ENCODE results near the gene RMDN2.
"Not testable (repeated sequence)": the region's sequence is repeated elsewhere in the genome, so short reads cannot be mapped to it uniquely, and the experiment has no call there.

The RMDN2 gene

GRCh38 chr2:37916512-37917082 lies 8.5 kb upstream of the RMDN2 start:
- Histone ChIP-seq H3K9ac (ENCODE audit: low read length in 2 of 2) (peak overlapping the region in 1 of 2 donors; percentile 37), H3K9me3 (ENCODE audit: control insufficient read depth in 2 of 2, low read length in 2 of 2) (no peaks in the 10 kb centered on the region), H3K4me3 (ENCODE audit: low read length in 2 of 2) (peak overlapping the region; percentile 45 to 47), H3K4me1 (ENCODE audit: control insufficient read depth, insufficient read depth, low read length) (peaks cover 12% of the 10 kb centered on the region), H3K27me3 (ENCODE audit: control insufficient read depth in 1 of 2, insufficient read depth in 2 of 2, low read length in 2 of 2) (no peaks in the 10 kb centered on the region), H3K36me3 (ENCODE audit: control insufficient read depth in 2 of 2, insufficient read depth in 2 of 2, low read length in 2 of 2) (no peaks in the 10 kb centered on the region), H3K27ac (ENCODE audit: low read length) (peak overlapping the region; percentile 69)

DNA sequence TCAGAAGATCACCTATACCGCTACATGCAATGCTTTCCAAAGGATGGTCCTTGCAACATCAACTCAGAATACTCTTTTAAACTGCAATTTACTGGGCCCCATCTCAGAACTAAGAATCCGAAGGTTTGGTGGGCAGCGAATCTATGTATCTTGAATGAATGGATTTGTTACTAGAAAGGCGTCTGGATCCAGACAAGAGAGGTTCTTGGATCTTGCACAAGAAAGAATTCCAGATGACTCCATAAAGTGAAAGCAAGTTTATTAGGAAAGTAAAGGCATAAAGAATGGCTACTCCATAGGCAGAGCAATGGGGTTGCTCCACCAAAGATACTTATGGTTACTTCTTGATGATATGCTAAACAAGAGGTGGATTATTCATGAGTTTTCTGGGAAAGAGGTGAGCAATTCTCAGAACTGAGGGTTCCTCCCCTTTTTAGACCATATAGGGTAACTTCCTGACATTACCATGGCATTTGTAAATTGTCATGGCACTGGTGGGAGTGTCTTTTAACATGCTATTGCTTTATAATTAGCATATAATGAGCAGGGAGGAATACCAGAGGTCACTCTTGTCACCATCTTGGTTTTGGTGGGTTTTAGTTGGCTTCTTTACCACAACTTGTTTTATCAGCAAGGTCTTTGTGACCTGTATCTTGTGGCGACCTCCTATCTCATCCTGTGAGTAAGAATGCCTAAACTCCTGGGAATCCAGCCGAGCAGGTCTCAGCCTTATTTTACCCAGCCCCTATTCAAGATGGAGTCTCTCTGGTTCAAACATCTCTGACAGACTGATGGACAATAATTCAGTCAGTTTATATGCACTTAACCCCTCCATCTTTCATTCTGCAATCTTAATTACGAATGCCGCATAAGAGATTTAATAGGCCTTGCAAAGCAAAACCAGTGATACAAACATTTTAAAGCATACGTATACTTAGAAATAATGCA lies 7.5 kb upstream of the RMDN2 start:
- Histone ChIP-seq H3K27ac (ENCODE audit: low read length) (peak overlapping the region; percentile 69), H3K4me3 (ENCODE audit: low read length in 2 of 2) (peak overlapping the region; percentile 45 to 47), H3K4me1 (ENCODE audit: control insufficient read depth, insufficient read depth, low read length) (peaks cover 12% of the 10 kb centered on the region), H3K27me3 (ENCODE audit: control insufficient read depth in 1 of 2, insufficient read depth in 2 of 2, low read length in 2 of 2) (no peaks in the 10 kb centered on the region), H3K9ac (ENCODE audit: low read length in 2 of 2) (peak overlapping the region in 1 of 2 donors; percentile 49), H3K36me3 (ENCODE audit: control insufficient read depth in 2 of 2, insufficient read depth in 2 of 2, low read length in 2 of 2) (no peaks in the 10 kb centered on the region), H3K9me3 (ENCODE audit: control insufficient read depth in 2 of 2, low read length in 2 of 2) (no peaks in the 10 kb centered on the region)

GRCh38 chr2:37918742-37919186 lies 6.3 kb upstream of the RMDN2 start:
- Histone ChIP-seq H3K36me3 (ENCODE audit: control insufficient read depth in 2 of 2, insufficient read depth in 2 of 2, low read length in 2 of 2) (no peaks in the 10 kb centered on the region), H3K9ac (ENCODE audit: low read length in 2 of 2) (no peak overlapping the region), H3K4me1 (ENCODE audit: control insufficient read depth, insufficient read depth, low read length) (peaks cover 12% of the 10 kb centered on the region), H3K27me3 (ENCODE audit: control insufficient read depth in 1 of 2, insufficient read depth in 2 of 2, low read length in 2 of 2) (no peaks in the 10 kb centered on the region), H3K4me3 (ENCODE audit: low read length in 2 of 2) (no peak overlapping the region), H3K27ac (ENCODE audit: low read length) (no peak overlapping the region), H3K9me3 (ENCODE audit: control insufficient read depth in 2 of 2, low read length in 2 of 2) (no peaks in the 10 kb centered on the region)

DNA sequence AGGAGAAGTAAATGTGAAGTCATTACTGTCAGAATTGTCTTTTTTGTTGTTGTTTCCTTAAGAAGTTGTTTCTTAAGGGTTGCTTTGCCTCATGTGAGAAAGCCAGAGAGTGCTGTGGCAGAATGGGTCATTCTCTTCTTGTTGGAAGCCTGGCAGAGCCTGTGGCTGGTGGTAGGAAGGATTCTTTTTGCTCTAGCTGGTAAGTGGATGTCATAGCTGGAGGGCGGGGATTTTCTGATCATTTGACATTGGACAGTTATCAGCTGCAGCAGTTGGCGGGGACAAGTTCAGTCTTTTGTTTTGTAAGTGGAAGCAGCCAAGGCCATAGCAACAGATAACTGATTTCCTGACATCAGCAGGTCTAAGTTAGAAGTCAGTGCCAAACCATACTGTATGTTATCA lies 5.5 kb upstream of the RMDN2 start:
- H3K9ac ChIP-seq (ENCODE audit: low read length in 2 of 2), result no peak overlapping the region
- no peak overlapping the region for H3K4me3 ChIP-seq (ENCODE audit: low read length in 2 of 2)
- H3K9me3 ChIP-seq (ENCODE audit: control insufficient read depth in 2 of 2, low read length in 2 of 2), result no peaks in the 10 kb centered on the region
- H3K4me1 ChIP-seq (ENCODE audit: control insufficient read depth, insufficient read depth, low read length), result peaks cover 12% of the 10 kb centered on the region
- H3K27me3 ChIP-seq (ENCODE audit: control insufficient read depth in 1 of 2, insufficient read depth in 2 of 2, low read length in 2 of 2), result no peaks in the 10 kb centered on the region
- no peaks in the 10 kb centered on the region for H3K36me3 ChIP-seq (ENCODE audit: control insufficient read depth in 2 of 2, insufficient read depth in 2 of 2, low read length in 2 of 2)
- H3K27ac ChIP-seq (ENCODE audit: low read length), result peak overlapping the region; percentile 25

GRCh38 chr2:37920570-37920969 lies 4.5 kb upstream of the RMDN2 start:
- Histone ChIP-seq H3K27me3 (ENCODE audit: control insufficient read depth in 1 of 2, insufficient read depth in 2 of 2, low read length in 2 of 2) (no peaks in the 10 kb centered on the region), H3K9ac (ENCODE audit: low read length in 2 of 2) (no peak overlapping the region), H3K36me3 (ENCODE audit: control insufficient read depth in 2 of 2, insufficient read depth in 2 of 2, low read length in 2 of 2) (no peaks in the 10 kb centered on the region), H3K4me1 (ENCODE audit: control insufficient read depth, insufficient read depth, low read length) (peaks cover 12% of the 10 kb centered on the region), H3K4me3 (ENCODE audit: low read length in 2 of 2) (no peak overlapping the region), H3K9me3 (ENCODE audit: control insufficient read depth in 2 of 2, low read length in 2 of 2) (no peaks in the 10 kb centered on the region), H3K27ac (ENCODE audit: low read length) (no peak overlapping the region)

GRCh38 chr2:37921781-37922180 lies 3.3 kb upstream of the RMDN2 start:
- Histone ChIP-seq H3K36me3 (ENCODE audit: control insufficient read depth in 2 of 2, insufficient read depth in 2 of 2, low read length in 2 of 2) (no peaks in the 10 kb centered on the region), H3K27me3 (ENCODE audit: control insufficient read depth in 1 of 2, insufficient read depth in 2 of 2, low read length in 2 of 2) (no peaks in the 10 kb centered on the region), H3K9ac (ENCODE audit: low read length in 2 of 2) (no peak overlapping the region), H3K4me1 (ENCODE audit: control insufficient read depth, insufficient read depth, low read length) (peaks cover 9% of the 10 kb centered on the region), H3K9me3 (ENCODE audit: control insufficient read depth in 2 of 2, low read length in 2 of 2) (no peaks in the 10 kb centered on the region), H3K4me3 (ENCODE audit: low read length in 2 of 2) (no peak overlapping the region), H3K27ac (ENCODE audit: low read length) (no peak overlapping the region)

- no peak overlapping the region for H3K27ac ChIP-seq (ENCODE audit: low read length)
- H3K9me3 ChIP-seq (ENCODE audit: control insufficient read depth in 2 of 2, low read length in 2 of 2), result no peaks in the 10 kb centered on the region
- H3K27me3 ChIP-seq (ENCODE audit: control insufficient read depth in 1 of 2, insufficient read depth in 2 of 2, low read length in 2 of 2), result no peaks in the 10 kb centered on the region
- H3K4me3 ChIP-seq (ENCODE audit: low read length in 2 of 2), result no peak overlapping the region
- H3K4me1 ChIP-seq (ENCODE audit: control insufficient read depth, insufficient read depth, low read length), result no peaks in the 10 kb centered on the region
- H3K36me3 ChIP-seq (ENCODE audit: control insufficient read depth in 2 of 2, insufficient read depth in 2 of 2, low read length in 2 of 2), result no peaks in the 10 kb centered on the region
- H3K9ac ChIP-seq (ENCODE audit: low read length in 2 of 2), result no peak overlapping the region
Measured at GRCh38 chr2:37923308-37924055, 1.6 kb upstream of the RMDN2 start.

DNA sequence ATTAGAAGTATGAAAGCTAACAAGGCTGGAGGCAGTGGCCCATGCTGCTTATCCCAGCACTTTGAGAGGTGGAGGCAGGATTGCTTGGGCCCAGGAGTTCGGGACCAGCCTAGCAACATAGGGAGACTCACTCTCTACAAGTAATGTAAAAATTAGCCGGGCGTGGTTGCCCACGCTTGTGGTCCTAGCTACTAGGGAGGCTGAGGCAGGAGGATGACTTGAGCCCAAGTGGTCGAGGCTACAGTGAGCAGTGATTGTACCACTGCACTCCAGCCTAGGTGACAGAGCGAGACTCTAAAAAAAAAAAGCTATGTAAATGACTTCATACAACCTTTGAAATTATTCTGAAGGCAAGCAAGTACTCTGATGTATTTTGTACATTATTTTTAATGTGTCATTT lies 1.5 kb downstream of the RMDN2 start:
- Histone ChIP-seq H3K4me1 (ENCODE audit: control insufficient read depth, insufficient read depth, low read length) (no peaks in the 10 kb centered on the region), H3K27me3 (ENCODE audit: control insufficient read depth in 1 of 2, insufficient read depth in 2 of 2, low read length in 2 of 2) (no peaks in the 10 kb centered on the region), H3K36me3 (ENCODE audit: control insufficient read depth in 2 of 2, insufficient read depth in 2 of 2, low read length in 2 of 2) (no peaks in the 10 kb centered on the region), H3K9me3 (ENCODE audit: control insufficient read depth in 2 of 2, low read length in 2 of 2) (no peaks in the 10 kb centered on the region), H3K9ac (ENCODE audit: low read length in 2 of 2) (no peak overlapping the region), H3K4me3 (ENCODE audit: low read length in 2 of 2) (no peak overlapping the region), H3K27ac (ENCODE audit: low read length) (peak overlapping the region; percentile 4)

GRCh38 chr2:37928377-37928776 lies 3.3 kb downstream of the RMDN2 start:
- no peak overlapping the region for H3K27ac ChIP-seq (ENCODE audit: low read length)
- no peaks in the 10 kb centered on the region for H3K4me1 ChIP-seq (ENCODE audit: control insufficient read depth, insufficient read depth, low read length)
- H3K27me3 ChIP-seq (ENCODE audit: control insufficient read depth in 1 of 2, insufficient read depth in 2 of 2, low read length in 2 of 2), result no peaks in the 10 kb centered on the region
- H3K36me3 ChIP-seq (ENCODE audit: control insufficient read depth in 2 of 2, insufficient read depth in 2 of 2, low read length in 2 of 2), result no peaks in the 10 kb centered on the region
- no peak overlapping the region for H3K4me3 ChIP-seq (ENCODE audit: low read length in 2 of 2)
- H3K9me3 ChIP-seq (ENCODE audit: control insufficient read depth in 2 of 2, low read length in 2 of 2), result no peaks in the 10 kb centered on the region
- no peak overlapping the region for H3K9ac ChIP-seq (ENCODE audit: low read length in 2 of 2)

- not testable (repeated sequence) for H3K27ac ChIP-seq (ENCODE audit: low read length); H3K4me1 ChIP-seq (ENCODE audit: control insufficient read depth, insufficient read depth, low read length); H3K9me3 ChIP-seq (ENCODE audit: control insufficient read depth in 2 of 2, low read length in 2 of 2); H3K27me3 ChIP-seq (ENCODE audit: control insufficient read depth in 1 of 2, insufficient read depth in 2 of 2, low read length in 2 of 2); H3K9ac ChIP-seq (ENCODE audit: low read length in 2 of 2); H3K36me3 ChIP-seq (ENCODE audit: control insufficient read depth in 2 of 2, insufficient read depth in 2 of 2, low read length in 2 of 2); H3K4me3 ChIP-seq (ENCODE audit: low read length in 2 of 2)
Measured at GRCh38 chr2:37930392-37930791, 5.3 kb downstream of the RMDN2 start.
